HG02759 (cell line): ENCODE measurements around the gene VAC14.
"Not testable (repeated sequence)": the region's sequence is repeated elsewhere in the genome, so short reads cannot be mapped to it uniquely, and the experiment has no call there.

ENCODE experiments used
- ATAC-seq: cut with Tn5 transposase; IDR thresholded peaks from one replicate; pipeline ENCODE4 v1.9.1; 2021; ENCODE audit warnings: mild to moderate bottlenecking, moderate library complexity; ENCODE audit not compliant: unreplicated experiment

VAC14 gene

GRCh38 chr16:70800781-70801480, at the start of gene VAC14:
TSS of gene VAC14 (minus strand) at chr16:70801158. CDS start at chr16:70800900, 258 bp downstream.
- ATAC-seq = peak; percentile 94

- not testable (repeated sequence) for ATAC-seq
Observed at GRCh38 chr16:70823498-70824118, 22.6 kb upstream of the VAC14 start.

- ATAC-seq = not testable (repeated sequence)
Observed at GRCh38 chr16:70822734-70823133, 21.8 kb upstream of the VAC14 start.

GRCh38 chr16:70818088-70818487, 17.1 kb upstream of the VAC14 start:
- ATAC-seq = not testable (repeated sequence)

GRCh38 chr16:70809392-70810060, 8.6 kb upstream of the VAC14 start:
- peak; percentile 69 for ATAC-seq

- ATAC-seq = no peak
Observed at GRCh38 chr16:70808371-70808770, 7.4 kb upstream of the VAC14 start.

- no peak for ATAC-seq
Observed at GRCh38 chr16:70805787-70806186, 4.8 kb upstream of the VAC14 start.

GRCh38 chr16:70805380-70805779, 4.4 kb upstream of the VAC14 start:
- no peak for ATAC-seq

GRCh38 chr16:70804734-70805169, 3.8 kb upstream of the VAC14 start:
- ATAC-seq = no peak

GRCh38 chr16:70804153-70804733, 3.3 kb upstream of the VAC14 start:
- no peak for ATAC-seq

GRCh38 chr16:70803319-70803718, 2.4 kb upstream of the VAC14 start:
- ATAC-seq = no peak

GRCh38 chr16:70801611-70802010, 653 bp upstream of the VAC14 start:
- no peak for ATAC-seq

- peak; percentile 3 for ATAC-seq
Observed at GRCh38 chr16:70800311-70800710, 647 bp downstream of the VAC14 start.

GRCh38 chr16:70796301-70796700, 4.7 kb downstream of the VAC14 start:
- no peak for ATAC-seq

GRCh38 chr16:70795296-70795912, 5.6 kb downstream of the VAC14 start:
- ATAC-seq = no peak

- peak; percentile 53 for ATAC-seq
Observed at GRCh38 chr16:70793851-70794502, 7.0 kb downstream of the VAC14 start.

- no peak for ATAC-seq
Observed at GRCh38 chr16:70790815-70791214, 10.1 kb downstream of the VAC14 start.

- no peak for ATAC-seq
Observed at GRCh38 chr16:70789595-70790447, 11.1 kb downstream of the VAC14 start.

GRCh38 chr16:70788668-70789594, 12.0 kb downstream of the VAC14 start:
- no peak for ATAC-seq
